Measurements from ENCODE around the gene PTPRG. TPM values are rescaled to one million over a fixed set of nuclear protein-coding genes. Genes with fewer than 3 reads are reported as not detected.

The PTPRG gene
- total RNA-seq, 6 experiments from 2014 or later = 29.4 to 34.7 (median 32.7) TPM

DNA sequence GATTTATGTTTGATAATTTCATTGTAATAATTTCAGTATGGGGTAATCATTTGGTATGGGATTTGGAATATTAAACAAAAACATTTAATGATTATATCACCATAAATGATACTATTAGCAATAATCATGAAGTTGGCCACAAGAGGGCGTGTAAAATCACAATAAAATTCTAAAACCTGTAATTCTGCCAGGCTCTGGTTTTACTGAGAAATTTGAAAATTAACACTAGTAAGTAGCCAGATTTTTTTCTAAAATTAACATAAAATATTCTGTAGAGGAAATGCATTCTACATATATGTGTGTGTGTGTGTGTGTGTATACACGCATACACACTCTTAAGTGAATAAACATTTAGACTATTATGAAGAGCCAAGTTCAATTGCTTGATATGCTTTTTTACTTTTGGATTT, 771.5 kb downstream of the PTPRG start:
- Mint-ChIP-seq H3K9me3 (no peaks in the 10 kb centered on the region), H3K4me3 (no peak overlapping the region), H3K4me1 (ENCODE audit: low read depth) (no peaks in the 10 kb centered on the region), H3K36me3 (ENCODE audit: low read depth) (no peaks in the 10 kb centered on the region), H3K27me3 (ENCODE audit: insufficient read depth) (no peaks in the 10 kb centered on the region), H3K27ac (no peak overlapping the region)
- TF ChIP-seq, protein P1, sequence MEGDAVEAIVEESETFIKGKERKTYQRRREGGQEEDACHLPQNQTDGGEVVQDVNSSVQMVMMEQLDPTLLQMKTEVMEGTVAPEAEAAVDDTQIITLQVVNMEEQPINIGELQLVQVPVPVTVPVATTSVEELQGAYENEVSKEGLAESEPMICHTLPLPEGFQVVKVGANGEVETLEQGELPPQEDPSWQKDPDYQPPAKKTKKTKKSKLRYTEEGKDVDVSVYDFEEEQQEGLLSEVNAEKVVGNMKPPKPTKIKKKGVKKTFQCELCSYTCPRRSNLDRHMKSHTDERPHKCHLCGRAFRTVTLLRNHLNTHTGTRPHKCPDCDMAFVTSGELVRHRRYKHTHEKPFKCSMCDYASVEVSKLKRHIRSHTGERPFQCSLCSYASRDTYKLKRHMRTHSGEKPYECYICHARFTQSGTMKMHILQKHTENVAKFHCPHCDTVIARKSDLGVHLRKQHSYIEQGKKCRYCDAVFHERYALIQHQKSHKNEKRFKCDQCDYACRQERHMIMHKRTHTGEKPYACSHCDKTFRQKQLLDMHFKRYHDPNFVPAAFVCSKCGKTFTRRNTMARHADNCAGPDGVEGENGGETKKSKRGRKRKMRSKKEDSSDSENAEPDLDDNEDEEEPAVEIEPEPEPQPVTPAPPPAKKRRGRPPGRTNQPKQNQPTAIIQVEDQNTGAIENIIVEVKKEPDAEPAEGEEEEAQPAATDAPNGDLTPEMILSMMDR (IDR thresholded peaks at IDR 0.05) = peak; percentile 91
- peak; percentile 28 for DNase-seq

DNA sequence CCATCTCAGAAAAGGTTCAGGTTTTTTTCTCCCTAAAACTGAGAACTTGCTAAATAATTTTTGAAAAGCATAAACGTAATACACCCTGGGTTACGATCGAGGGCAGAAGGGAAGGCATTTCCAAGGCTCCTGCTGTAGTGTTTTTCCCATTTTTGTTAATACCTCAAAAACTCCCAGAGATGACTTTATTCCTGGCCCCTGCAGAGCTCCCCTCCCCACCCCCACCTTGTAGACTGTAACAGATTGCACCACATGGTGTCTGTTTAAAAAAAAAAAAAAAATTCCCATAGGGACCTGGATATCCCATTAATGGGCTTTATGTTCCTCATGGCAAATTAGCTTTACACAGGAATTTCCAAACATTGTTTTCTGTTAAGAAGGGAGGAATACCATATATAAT, 773.8 kb downstream of the PTPRG start:
- H3K27ac Mint-ChIP-seq = no peak overlapping the region
- H3K27me3 Mint-ChIP-seq (ENCODE audit: insufficient read depth) = no peaks in the 10 kb centered on the region; the same call in 1 of the 2 replicates
- no peak for DNase-seq
- TF ChIP-seq, protein P1 (IDR thresholded peaks at IDR 0.05) = no peak
- no peaks in the 10 kb centered on the region for H3K9me3 Mint-ChIP-seq
- no peaks in the 10 kb centered on the region for H3K4me1 Mint-ChIP-seq (ENCODE audit: low read depth)
- no peak overlapping the region for H3K4me3 Mint-ChIP-seq
- H3K36me3 Mint-ChIP-seq (ENCODE audit: low read depth) = no peaks in the 10 kb centered on the region

DNA sequence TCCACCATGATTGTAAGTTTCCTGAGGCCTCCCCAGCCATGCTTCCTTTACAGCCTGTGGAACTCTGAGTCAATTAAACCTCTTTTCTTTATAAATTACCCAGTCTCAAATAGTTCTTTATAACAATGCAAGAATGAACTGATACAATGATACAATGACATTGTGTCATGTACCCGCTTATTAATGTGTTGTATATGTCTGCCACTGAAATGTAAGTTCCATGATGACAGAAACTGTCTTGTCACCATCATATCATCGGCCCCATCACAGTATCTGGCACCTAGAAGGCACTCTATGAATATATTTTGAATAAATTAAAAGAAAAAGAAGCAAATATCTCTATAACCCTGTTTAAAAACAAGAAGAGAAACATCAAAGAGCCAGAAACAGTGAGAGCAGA, 782.4 kb downstream of the PTPRG start:
- no peak overlapping the region for H3K27ac Mint-ChIP-seq
- H3K4me3 Mint-ChIP-seq = no peak overlapping the region
- TF ChIP-seq, protein P1 (IDR thresholded peaks at IDR 0.05) = no peak
- no peak for DNase-seq
- no peaks in the 10 kb centered on the region for H3K36me3 Mint-ChIP-seq (ENCODE audit: low read depth)
- H3K9me3 Mint-ChIP-seq = no peaks in the 10 kb centered on the region
- H3K4me1 Mint-ChIP-seq (ENCODE audit: low read depth) = no peaks in the 10 kb centered on the region
- no peaks in the 10 kb centered on the region; the same call in 1 of the 2 replicates for H3K27me3 Mint-ChIP-seq (ENCODE audit: insufficient read depth)
